ENCODE measurements around the gene RASSF5.

GRCh38 chr1:206518743-206519142 is 11.4 kb downstream of the RASSF5 start:
- TF ChIP-seq CTCF (IDR thresholded peaks at IDR 0.05; ENCODE audit: low read depth, low read length) (no peak), EZH2phosphoT487 (IDR thresholded peaks at IDR 0.05; ENCODE audit: low read depth) (no peak)
